Mesodermal cell (in vitro differentiated cells): ENCODE measurements around the gene HIPK1.
A peak's percentile ranks its signal among the peaks of the same experiment; 100 is the strongest.

ENCODE experiments used
- H3K27ac ChIP-seq: 2 replicates; pipeline ENCODE4 v1.7.0; 2013; ENCODE audit warnings: mild to moderate bottlenecking, low read depth, low read length, moderate library complexity; ENCODE audit not compliant: severe bottlenecking
- H3K36me3 ChIP-seq: 2 replicates; pipeline ENCODE4 v1.7.1; 2013; ENCODE audit warnings: mild to moderate bottlenecking, low read length, moderate library complexity; ENCODE audit not compliant: control insufficient read depth, insufficient read depth
- H3K4me1 ChIP-seq: one replicate; pipeline ENCODE4 v1.7.1; 2013; ENCODE audit warnings: mild to moderate bottlenecking, low read length; ENCODE audit not compliant: insufficient read depth, control insufficient read depth, poor library complexity, severe bottlenecking
- H3K4me3 ChIP-seq: 2 replicates; pipeline ENCODE4 v1.7.0; 2013; ENCODE audit warnings: low read length, control low read depth, mild to moderate bottlenecking; ENCODE audit not compliant: insufficient read depth, poor library complexity, severe bottlenecking; ENCODE audit errors: extremely low read depth
- H3K9me3 ChIP-seq: 2 replicates; pipeline ENCODE4 v1.7.1; 2013; ENCODE audit warnings: mild to moderate bottlenecking, low read length, moderate library complexity; ENCODE audit not compliant: control insufficient read depth
- WGBS, 2 experiments: methylation state at CpG; one replicate each; pipeline ENCODE4 v1.1.5; 2013; ENCODE audit warnings: missing lambda C conversion rate in 2 of 2; ENCODE audit not compliant: insufficient coverage in 2 of 2; 5-methylcytosine and 5-hydroxymethylcytosine counted together

HIPK1 gene

GRCh38 chr1:113916974-113917373, 12.2 kb upstream of the HIPK1 start:
- no peaks in the 10 kb centered on the region for H3K4me1 ChIP-seq
- H3K36me3 ChIP-seq, result peaks cover 11% of the 10 kb centered on the region
- WGBS, 2 experiments, result 74 to 90% methylated on average over 4 to 5 of the region's 5 CpGs
- no peak overlapping the region for H3K4me3 ChIP-seq
- H3K27ac ChIP-seq, result no peak overlapping the region
- H3K9me3 ChIP-seq, result no peaks in the 10 kb centered on the region

DNA sequence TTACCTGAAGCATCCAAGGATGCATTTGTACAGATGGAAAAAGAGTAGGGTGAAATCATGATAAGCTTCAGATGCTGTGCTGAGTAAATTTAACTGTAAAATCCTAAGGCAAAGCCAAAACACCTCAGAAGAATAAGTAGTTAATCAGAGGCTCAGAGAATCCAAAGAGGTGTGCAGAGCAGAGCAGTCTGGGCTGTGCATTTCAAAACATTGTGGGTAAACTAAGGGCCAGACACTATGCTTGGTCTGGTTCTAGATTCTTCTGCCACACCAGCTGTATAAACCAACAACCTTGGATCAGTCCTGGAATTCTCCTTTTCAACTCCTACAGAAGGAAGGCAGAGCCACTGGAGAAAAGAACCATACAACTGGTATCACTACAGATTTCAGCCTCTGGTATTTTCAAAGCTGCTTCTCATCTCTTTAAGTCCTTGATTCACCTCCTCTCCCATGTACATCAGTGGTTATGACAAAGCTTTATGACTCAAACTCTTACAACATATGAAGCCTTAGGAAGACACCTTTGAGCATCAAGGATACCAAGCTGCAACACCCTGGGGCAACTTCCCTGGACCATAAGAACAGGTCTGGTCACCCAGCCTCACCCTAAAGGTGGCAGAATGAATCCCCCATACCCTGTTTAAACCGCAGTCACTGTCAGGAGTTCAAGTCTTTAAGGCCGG, 11.6 kb upstream of the HIPK1 start:
- H3K4me1 ChIP-seq, result no peaks in the 10 kb centered on the region
- no peak overlapping the region for H3K27ac ChIP-seq
- no peaks in the 10 kb centered on the region for H3K9me3 ChIP-seq
- H3K36me3 ChIP-seq, result peaks cover 6% of the 10 kb centered on the region
- WGBS, 2 experiments, result 88 to 95% methylated on average over 2 of the region's 2 CpGs
- H3K4me3 ChIP-seq, result no peak overlapping the region

DNA sequence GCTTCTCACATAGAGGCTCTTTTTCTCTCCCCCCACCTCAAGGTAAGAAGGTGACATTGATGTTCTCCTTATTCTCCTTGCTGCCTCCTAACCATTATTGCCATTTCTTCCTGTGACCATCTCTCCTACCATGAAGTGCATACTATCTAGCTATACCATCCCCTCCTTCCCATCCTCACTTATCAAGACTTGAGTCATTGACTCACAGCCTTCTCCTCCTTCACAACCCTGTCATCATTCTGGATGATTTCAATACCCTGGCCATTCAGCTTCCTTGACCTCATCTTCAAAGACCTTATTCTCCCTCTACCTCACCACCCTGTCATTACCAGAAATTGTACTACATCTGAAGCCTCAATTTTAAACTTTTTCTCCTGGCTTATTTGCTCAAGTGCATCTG, 10.9 kb upstream of the HIPK1 start:
- Histone ChIP-seq H3K36me3 (no peaks in the 10 kb centered on the region), H3K9me3 (no peaks in the 10 kb centered on the region), H3K4me3 (no peak overlapping the region), H3K4me1 (no peaks in the 10 kb centered on the region), H3K27ac (no peak overlapping the region)

DNA sequence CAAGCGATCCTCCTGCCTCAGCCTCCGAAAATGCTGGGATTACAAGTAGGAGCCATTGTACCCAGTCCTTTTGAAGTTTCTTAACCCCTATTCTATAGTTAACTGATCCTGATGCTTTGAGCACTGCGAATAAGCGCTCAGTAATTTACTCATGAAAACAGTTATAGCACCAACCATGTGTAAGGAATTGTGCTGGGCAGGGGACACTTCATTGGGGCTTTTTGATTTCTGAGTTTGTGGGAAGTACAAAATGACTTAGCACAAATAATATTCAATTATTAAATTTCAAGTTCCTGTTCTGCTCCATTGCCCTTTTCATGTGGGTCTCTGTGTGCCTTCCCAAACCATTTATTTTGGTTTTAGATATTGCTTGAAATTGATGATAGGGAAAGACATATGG, 6.2 kb upstream of the HIPK1 start:
- Histone ChIP-seq H3K36me3 (no peaks in the 10 kb centered on the region), H3K9me3 (no peaks in the 10 kb centered on the region), H3K4me1 (no peaks in the 10 kb centered on the region), H3K27ac (no peak overlapping the region), H3K4me3 (no peak overlapping the region)
- 45 to 50% methylated on average over 2 of the region's 4 CpGs for WGBS, 2 experiments

DNA sequence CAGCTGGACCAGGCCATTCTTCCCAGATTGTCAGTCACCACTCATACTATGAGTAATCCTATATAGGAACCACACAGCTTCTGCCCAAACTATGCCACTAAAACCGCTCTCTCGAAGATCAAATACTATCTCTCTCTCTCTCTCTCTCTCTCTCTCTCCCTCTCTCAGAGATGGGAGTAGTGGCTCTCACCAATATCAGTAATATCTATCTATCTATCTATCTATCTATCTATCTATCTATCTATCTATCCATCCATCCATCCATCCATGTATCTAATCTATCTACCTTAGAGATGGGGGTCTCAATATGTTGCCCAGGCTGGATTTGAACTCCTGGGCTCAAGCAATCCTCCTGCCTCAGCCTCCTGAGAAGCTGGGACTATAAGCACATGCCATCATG, 4.7 kb upstream of the HIPK1 start:
- Histone ChIP-seq H3K4me1 (peaks cover 5% of the 10 kb centered on the region), H3K27ac (no peak overlapping the region)
- WGBS, 2 experiments, result 91 to 94% methylated on average over 2 of the region's 2 CpGs

DNA sequence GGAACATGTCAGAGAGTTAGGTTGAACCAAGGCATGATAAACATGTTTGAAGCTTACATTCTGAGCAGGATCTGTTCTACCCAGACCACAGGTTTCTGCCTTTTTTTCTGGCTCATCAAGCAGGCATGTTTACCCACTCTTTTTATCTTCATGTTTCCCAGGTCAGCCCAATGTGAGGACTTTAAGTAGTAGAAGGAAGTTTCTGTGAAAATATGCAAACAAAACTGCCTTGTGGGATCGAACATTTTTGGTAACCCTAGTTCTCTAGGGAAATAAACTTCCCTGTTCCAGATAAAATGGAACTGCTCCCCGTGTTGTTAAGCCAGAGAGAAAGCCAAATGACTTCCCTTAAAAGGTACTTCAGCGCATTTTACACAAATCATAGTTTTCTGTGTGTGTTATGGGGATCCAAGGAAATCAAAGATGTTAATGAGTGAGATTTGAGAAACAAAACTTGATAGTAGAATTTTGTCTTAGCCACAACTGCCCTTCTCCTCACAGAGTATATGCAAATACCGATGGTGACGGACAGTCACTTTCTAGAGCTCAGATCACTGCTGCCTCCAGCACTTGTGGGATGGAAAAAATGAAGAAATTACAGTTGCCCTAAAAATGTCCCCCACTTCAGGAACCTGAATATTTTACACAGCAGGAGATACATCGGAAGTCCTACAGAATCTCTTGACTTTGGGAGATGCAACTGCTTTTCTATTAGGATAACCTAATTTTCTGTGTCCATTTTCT, 765 bp upstream of the HIPK1 start:
- 53 to 61% methylated on average over 3 to 4 of the region's 6 CpGs for WGBS, 2 experiments
- Histone ChIP-seq H3K27ac (peak overlapping the region; percentile 92), H3K36me3 (no peaks in the 10 kb centered on the region), H3K4me3 (peak overlapping the region; percentile 74), H3K4me1 (peaks cover 5% of the 10 kb centered on the region), H3K9me3 (no peaks in the 10 kb centered on the region)

More for the DNA sequence above, 4.7 kb upstream of the HIPK1 start:
- no peak overlapping the region for H3K4me3 ChIP-seq
- no peaks in the 10 kb centered on the region for H3K9me3 ChIP-seq
- no peaks in the 10 kb centered on the region for H3K36me3 ChIP-seq

- Histone ChIP-seq H3K36me3 (peaks cover 3% of the 10 kb centered on the region), H3K4me3 (peak overlapping the region; percentile 74), H3K4me1 (peaks cover 5% of the 10 kb centered on the region), H3K9me3 (no peaks in the 10 kb centered on the region), H3K27ac (peak overlapping the region; percentile 92)
- 0 to 1% methylated on average over 38 to 53 of the region's 64 CpGs for WGBS, 2 experiments
These were observed 800 bp downstream of the HIPK1 start for GRCh38 chr1:113929750-113930498.

DNA sequence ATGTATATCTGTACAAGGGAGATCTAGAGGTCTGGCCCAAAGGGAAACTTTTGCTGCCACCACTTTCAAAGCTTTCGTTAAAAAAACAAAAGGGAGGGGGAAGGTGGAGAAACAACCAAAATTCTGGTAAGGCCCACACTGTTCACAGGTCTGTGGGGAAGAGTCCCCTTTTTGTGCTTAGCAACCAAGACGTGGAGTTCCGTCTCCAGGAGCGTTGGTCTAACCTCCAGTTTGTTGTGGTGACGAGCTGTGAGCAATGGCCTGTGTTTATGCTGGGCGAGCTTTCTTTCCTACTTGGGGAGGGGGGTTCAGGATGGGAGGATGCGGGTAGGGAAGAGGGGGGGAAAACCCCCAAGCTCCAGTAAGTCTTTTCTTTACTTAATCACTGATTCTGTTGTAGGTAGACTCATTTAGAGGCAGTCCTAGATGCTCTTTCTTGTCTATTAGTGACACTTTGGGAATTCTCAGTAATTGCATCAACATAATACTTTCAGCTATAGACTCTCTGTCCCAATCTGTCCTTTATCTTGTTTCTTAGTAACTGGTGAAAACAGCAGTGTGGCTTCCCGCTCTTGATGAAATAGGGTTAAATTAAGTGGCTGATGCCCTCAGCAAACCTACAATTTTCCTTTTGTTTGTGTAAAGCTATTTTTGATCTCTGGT, 1.5 kb downstream of the HIPK1 start:
- Histone ChIP-seq H3K9me3 (no peaks in the 10 kb centered on the region), H3K4me1 (peaks cover 5% of the 10 kb centered on the region), H3K4me3 (peak overlapping the region; percentile 74), H3K36me3 (peaks cover 3% of the 10 kb centered on the region), H3K27ac (peak overlapping the region; percentile 92)
- WGBS, 2 experiments, result 2% methylated on average over 5 of the region's 8 CpGs; no CpG with 5 or more reads in 1 of the 2 experiments

DNA sequence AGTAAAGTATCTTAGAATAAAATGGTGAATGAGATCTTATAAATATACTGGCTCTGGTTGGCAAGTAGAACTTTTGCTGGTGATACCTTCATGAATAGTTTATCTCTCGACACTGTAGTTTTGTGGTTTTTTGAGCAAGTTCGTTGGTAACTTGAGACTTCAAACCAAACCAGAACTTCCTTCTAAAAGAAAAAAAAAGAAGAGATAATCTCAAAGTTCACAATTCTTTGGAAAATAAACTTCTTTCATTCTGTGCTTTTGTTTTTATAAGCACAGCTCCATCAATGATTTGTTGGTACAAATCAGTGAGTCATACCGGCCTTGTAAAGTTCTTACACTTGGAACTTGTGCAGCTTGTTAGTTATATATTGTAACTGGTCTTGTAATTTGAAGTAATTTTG, 2.3 kb downstream of the HIPK1 start:
- WGBS, 2 experiments, result 100% methylated on average over 1 of the region's 3 CpGs
- peaks cover 3% of the 10 kb centered on the region for H3K36me3 ChIP-seq
- H3K9me3 ChIP-seq, result no peaks in the 10 kb centered on the region
- no peak overlapping the region for H3K27ac ChIP-seq
- H3K4me1 ChIP-seq, result peaks cover 5% of the 10 kb centered on the region
- H3K4me3 ChIP-seq, result peak overlapping the region; percentile 74

DNA sequence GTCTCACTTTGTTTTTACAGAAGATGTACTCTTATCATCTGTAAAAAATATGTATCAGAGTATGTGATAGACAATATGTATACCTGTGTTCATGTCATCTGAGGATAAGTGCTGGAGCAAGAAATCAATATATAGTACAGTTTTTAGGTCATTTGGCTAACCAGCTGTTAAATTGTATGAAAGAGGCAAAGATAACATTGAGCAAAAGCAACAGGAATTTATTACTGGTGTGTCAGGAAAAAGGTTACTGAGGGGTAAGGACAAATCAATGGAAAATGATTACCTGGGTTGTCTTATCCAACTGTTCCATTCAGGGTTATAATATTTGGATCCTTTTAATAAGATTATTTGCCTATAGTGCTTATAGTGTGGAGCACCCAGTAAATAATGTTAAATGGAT, 4.9 kb downstream of the HIPK1 start:
- H3K27ac ChIP-seq, result no peak overlapping the region
- no peaks in the 10 kb centered on the region for H3K9me3 ChIP-seq
- no peak overlapping the region for H3K4me3 ChIP-seq
- peaks cover 3% of the 10 kb centered on the region for H3K36me3 ChIP-seq
- H3K4me1 ChIP-seq, result peaks cover 2% of the 10 kb centered on the region
